GM19023 (cell line): Measurements from ENCODE around the gene CCT5.

Experiments used
- ATAC-seq: cut with Tn5 transposase; IDR thresholded peaks from one replicate; pipeline ENCODE4 v1.9.1; 2021; ENCODE audit warnings: mild to moderate bottlenecking, moderate library complexity; ENCODE audit not compliant: unreplicated experiment

CCT5 gene

DNA sequence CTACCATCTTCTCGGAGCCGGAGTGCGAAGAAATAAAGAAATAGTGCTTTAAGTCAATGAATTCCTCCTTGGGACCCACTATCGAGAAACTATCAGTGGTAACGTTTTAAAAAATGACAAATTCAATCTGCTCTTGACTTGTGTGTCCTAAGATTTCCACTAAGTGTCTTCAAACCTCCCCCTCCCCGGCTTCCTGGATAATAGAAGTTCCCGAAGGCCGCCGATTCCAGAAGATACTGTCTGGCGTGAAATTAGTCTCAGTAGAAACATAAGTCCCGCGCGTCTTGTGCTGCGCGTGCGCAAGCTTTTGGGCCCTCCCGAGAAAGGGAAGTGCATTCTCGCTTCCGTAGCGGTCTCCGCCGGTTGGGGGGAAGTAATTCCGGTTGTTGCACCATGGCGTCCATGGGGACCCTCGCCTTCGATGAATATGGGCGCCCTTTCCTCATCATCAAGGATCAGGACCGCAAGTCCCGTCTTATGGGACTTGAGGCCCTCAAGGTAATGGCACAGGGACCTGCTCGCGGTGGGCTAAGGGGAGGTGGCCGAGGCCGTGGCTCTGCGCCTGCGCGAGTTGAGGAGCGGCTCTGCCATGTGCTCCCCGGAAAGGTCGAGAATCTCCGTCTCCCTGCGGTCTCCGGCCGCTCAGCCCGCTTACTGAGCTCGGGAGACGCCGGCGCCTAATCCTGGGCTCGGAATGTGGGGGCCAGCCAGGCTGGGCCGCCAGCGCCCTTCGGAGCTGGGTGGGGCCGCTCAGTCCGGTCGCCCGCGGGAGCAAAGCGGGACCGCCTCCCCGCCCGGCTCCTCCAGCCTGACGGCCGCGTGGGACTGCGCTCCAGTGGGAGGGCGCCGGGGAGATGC, at the start of gene CCT5:
Gene CCT5 (plus strand): TSS at position 333 of the 858 bp plus-strand sequence. CDS start 61 bp downstream, at position 394.
- ATAC-seq, result peak; percentile 82

DNA sequence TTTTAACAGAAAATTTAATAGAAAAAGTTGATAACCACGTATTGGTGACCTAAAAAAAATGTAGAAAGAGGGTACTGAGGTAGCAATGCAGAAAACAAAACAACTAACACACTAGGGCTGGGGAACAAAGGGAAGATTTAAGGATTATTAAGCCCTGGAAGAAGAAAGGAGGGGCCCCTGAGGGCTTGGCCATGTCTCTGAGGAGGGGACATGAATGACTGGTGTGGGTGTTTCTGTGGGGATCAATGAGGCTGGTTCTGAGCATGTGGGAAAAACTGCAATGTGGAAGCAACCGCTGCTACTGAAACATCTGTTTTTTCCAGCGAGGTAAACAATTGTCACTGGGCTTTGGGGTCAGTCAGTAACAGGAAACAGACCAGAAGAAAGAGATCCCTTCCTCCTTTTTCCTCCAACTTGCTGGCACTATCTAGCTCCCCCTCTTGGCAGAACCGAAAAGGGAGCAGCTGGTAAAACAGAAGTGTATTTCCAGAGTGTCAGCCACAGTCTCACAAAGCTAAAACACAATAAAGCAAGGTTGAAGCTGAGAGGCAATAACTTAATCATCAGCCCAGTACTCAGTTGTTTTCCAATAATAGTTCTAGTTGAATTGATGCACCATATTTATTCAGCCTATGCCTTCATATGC, 48.7 kb upstream of the CCT5 start:
- no peak for ATAC-seq

DNA sequence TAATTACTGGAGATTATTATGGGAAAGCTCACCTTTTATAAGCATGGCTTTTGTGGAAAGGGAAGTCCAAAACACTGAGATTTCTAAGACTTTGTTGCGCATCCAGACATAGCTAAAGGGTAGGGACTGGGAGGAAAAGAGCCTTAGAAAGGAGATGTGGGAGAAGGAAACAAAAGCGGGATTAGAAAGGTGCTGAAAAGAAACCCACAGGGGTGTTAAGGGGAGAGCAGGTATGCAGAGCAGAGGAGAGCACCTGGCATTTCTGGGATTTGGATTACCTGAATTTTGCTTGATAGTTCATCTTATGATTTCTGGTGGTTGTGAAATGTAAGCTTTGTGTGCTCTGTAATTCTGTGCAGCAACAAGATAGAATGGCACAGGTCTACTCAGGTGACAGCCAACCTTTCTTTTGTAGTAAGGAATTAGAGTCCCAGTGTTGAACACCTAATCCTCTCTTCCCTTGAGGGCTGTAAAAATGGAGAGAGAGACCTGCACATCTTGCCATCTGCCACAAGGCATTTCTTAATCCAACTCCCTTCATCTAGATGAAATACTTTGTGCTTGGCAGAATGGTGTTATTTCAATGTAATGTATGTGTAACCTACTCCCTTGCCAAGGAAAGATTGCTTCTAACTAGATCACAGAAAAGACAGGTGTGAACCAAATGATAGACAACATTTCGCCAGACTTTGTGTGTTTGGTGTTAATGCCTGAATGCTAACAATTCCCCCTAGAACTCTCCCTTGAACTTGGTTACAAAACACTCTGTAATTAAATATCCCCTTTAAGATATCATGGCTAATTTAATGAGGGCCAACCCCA, 47.8 kb upstream of the CCT5 start:
- no peak for ATAC-seq

DNA sequence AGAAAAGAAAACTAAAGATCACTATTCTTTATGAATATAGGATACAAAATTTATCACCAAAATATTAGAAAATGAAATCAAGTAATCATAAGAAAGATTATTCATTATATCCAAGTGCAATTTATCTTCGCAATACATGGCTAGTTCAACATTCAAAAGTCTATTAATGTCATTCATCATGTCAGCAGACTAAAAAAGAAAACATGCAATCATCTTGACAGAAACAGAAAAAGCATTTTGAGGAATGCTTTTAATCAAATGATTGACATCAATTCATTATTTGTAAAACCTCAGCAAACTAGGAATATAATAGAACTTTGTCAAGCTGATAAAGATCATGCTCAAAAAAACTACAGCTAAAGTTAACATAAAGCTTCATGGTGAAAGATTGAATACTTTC, 41.1 kb upstream of the CCT5 start:
- no peak for ATAC-seq

DNA sequence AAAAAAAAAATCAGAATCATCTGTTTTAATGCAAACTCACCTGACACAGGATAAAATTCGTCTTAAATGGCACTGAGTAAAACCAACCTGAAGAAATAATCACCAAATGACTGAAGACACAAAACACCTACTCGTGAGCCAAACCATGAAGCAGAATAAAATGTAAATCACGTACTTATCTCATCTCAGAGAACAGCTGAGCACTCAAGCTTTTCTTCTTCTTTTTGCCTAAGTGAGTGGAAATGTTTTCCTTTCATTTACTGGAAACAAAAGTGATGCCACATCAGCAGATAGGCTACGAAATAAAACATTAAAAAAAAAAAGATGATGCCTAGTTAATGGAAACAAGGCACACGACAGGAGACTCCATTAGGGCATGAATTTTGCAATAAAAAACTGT, 36.8 kb upstream of the CCT5 start:
- no peak for ATAC-seq

DNA sequence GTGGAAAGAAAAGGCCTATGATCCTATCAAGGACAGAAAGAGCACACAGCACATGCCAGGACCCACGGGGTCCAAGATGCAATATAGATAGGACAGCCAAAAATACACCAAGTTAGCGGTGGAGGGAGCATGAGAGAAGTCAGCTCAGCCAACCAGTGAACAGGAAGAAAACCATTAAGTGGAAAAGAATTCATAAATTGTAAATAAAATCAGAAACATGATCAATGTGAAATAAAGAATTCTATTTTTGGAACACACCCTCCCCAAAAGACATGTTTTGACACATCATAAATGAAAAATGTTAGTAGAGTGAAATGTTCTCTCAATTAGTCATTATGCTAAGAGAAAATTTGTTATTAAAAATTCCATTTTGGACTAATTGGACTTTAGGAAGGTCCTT, 36.0 kb upstream of the CCT5 start:
- ATAC-seq, result no peak

DNA sequence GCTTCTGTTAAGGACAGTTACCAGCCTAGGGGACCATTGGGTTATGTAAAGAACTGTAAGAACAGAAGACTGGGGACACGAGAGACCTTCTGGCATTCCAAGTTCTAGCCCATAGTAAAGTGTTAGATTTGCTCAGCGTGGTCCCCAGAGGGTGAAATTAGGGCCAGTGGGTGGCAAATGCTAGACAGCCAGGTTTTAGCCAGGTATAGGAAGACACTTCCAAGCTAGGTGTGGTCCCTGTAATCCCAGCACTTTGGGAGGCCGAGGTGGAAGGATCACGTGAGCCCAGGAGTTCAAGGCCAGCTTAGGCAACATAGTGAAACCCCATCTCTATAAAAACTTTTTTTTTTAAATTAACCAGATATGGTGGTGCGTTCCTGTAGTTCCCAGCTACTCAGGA, 34.7 kb upstream of the CCT5 start:
- no peak for ATAC-seq

DNA sequence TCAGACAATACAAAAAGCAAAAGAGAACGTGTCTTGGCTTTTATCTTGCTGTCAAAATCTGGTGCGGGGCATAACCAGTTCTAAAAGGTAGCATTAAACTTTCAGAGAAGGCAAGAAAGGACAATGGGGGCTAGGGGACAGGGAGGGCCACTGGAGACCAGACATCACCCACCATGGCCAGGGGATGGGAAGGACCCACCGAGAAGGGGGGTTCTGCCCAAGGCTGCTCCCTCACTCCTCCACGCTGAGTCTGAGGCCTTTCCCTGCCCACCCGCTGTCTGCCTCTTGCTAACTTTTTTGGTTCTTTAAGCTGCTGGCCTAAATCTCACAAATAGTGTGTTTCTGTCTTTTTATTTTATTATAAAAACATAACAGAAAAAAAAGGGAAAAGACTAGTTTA, 34.0 kb upstream of the CCT5 start:
- ATAC-seq, result no peak

DNA sequence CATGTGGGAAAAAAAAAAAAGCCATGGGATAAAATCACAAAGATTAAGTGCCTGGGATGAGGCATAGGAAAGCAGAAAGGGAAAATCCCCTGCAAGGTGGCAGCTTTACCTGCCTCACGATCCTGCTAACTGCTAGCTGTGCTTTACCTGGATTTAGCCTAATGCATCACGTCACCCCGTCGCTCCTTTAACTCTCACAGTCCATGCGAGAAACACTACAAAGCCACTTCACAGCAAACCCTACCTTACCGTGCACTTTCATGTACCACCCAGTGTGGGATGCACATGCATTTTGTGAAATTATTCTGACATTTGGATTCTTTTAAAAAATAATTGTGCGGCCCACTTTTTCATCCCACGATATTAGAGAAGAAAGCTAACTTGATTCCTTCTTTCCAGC, 31.4 kb upstream of the CCT5 start:
- no peak for ATAC-seq

DNA sequence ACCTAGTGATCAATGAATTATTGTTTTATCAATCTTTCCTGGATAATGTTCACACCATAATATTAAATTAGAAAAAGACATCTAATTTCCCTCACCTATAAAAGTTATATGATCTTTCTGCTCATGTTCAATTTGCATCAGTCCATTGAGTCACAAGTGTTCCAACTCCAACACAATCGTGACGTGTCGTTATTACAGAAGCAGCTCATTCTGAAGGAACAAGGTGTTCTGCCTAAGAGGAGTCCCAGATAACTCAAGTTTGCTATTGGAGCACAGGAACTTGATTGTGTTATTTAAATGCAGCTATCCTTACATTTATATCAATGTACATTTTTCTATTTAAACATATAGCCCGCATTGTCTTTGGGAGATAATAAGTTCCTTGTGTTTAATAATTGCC, 31.0 kb upstream of the CCT5 start:
- no peak for ATAC-seq

DNA sequence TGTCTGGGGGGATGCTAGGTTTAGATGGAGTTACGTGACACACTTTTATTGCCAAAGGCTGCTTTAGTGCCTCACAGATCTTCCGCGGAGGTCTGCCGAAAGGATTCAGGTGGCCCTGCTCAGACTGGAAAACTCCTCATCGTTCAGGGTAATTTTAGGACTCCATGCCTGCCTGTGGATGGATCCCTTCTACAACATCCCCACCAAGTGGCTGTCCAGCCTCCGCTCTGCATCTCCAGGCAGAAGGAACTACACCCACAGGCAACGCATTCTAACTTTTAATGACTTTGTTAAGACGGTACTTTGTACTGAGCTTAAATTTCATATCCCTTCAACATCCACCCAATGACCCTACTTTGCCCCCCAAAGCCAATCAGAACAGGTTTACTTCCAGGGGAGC, 29.8 kb upstream of the CCT5 start:
- ATAC-seq, result no peak

DNA sequence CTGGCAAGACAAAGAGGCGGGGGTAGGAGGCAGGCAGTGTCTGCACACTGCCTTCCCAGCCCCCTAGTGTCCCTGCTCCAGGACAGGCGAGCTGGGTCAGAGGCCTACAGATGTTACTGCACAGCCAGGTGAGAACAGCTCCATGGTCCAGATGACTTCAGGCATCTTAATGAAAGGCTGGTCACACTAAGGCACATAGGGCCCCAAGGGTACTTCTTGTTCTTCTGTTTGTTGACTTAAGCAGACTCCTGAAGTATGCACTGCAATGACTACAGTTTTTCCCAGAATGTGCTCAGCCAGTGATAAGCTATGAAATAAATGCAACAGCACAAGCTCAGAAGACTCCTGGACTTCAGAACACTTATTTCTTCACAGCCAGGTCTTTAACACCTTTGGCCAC, 27.8 kb upstream of the CCT5 start:
- no peak for ATAC-seq

DNA sequence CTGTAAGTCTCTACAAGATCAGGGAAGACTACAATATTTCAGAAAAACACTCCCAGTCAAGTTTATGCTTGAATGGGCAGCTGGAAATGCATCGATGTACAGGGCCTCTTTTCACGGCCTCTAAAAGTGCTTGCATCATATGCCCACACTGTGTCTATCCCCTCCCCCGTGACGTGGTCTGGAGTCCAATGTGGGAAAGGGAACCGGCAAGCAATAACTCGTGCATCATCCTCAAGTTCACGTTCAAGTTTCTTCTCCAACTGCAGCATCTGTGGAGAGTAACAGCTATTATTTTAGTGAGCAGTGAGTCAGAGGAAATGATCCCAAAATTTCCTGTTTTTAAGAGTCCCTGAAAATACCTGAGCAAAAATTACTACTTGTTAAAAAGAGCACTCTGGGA, 22.7 kb upstream of the CCT5 start:
- ATAC-seq, result no peak

DNA sequence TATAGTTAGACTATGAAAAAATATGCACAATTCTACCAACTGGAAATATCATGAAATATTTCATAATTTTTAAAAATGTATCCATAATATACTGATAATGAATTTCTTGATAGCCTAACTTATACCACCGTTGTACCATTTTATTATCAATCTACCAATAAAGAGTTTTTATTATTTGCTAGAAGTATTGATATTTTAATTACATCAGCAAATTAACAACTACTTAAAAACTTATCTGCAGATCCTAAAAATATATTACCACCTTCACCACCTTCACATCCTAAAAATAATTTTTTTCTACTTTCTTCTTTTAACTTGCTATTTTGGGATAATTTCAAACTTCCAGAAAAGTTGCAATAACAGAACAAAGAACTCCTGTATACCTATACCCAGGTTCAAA, 21.8 kb upstream of the CCT5 start:
- no peak for ATAC-seq

DNA sequence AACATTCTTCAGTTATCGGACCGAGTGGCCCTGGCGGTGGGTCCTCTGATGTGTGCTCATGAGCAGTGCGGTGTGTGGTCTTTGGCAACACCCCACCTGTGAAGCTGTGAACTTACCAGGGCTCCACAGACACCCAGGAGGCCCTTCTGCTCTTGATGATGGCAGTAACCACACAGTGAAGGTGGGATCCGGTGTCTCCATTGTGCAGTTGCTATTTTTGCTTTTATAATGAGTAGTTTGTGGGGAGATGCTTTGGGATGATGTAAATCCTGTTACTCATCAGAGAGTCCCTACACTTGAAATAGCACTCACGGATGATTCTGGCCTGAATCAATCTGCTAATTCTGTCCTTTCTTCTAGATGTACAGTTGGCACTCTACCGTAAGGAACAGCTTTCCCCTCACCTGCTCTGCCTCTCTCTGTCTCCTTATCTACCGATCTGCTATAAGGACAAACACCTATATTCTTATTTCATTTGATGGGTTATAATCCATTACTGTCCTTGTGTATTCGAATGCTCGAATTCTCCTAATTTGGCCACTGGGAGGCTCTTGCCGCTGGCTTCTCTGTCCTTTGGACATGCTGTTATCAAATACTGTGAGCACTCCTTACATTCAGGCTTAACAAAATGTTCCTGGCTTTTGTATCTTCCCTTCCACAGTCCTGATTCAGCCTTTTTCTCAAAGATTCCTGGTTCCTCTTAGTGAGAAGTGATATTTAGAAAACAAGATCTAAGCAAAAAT, 20.6 kb upstream of the CCT5 start:
- ATAC-seq, result no peak

DNA sequence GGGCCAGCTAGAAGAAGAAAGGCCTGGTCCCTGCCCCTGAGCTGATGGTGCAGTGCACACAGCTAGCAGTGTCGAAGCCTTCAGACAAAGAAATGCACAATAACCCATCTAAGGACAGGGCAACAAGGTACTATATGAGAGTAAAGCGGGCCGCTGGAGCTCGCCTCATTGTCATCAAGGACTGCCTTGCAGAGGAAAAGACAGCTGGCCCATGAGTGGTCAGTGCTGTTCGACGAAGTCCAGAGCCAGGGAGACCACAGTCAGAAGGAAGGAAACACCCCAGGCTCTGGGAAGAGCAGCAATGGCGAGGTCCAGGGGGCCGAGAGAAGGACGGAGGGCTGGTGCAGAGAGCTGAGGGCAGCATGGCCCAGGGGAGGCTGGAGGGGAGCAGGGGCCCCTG, 17.7 kb upstream of the CCT5 start:
- no peak for ATAC-seq

DNA sequence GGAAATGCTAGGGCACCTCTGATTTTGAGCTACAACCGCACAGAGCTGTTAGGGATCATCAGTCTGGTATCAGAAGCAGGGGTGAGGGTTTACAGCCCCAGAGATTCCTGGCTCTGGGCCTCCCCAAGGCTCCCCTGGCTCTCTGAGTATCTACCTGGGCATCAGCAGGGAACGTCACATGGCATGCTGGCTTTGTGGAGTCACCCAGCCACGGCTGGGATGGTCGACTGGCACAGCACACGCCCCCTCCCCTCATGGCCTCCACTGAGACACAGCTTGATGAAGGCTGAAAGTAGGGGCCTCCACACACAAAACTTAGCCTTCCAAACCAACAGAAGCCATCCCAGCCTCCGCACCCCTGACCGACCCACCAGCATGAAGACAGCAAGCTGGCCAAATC, 17.1 kb upstream of the CCT5 start:
- ATAC-seq, result no peak

DNA sequence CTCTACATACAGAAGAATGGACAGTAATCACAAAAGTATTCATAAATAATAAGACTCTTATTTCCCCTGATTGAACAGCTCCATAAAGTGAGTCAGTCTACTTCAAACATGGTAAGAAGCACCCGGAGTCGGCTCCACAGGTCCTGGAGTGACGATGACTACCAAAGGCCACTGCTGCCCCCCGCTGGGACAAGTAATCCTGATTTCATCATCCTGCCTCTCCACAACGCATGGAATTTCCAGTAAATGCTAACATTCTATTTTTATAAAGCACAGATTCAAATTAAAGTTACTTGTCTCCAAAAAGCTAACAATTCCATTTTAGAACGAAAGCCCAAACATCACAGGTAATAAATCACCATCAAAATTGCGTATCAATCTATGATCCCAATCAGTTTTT, 16.6 kb upstream of the CCT5 start:
- ATAC-seq, result no peak

DNA sequence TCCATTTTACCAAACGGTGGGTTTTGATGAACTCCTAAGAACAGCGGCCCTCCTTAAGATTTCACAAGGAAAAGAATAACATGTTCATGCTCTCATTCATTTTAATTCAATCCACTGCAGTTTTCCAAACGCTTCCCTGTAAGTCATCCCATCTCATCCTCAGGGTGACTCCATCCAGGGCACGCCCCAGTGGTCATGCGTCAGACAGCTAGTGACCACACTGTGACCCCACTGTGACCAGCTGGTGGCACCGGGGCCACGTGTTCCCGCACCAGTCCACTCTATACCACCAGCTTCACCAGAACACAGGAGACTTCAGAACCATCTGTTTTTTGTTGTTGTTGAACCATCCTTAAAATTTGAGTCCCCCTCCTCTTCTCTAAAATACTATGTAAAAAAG, 14.7 kb upstream of the CCT5 start:
- no peak for ATAC-seq

DNA sequence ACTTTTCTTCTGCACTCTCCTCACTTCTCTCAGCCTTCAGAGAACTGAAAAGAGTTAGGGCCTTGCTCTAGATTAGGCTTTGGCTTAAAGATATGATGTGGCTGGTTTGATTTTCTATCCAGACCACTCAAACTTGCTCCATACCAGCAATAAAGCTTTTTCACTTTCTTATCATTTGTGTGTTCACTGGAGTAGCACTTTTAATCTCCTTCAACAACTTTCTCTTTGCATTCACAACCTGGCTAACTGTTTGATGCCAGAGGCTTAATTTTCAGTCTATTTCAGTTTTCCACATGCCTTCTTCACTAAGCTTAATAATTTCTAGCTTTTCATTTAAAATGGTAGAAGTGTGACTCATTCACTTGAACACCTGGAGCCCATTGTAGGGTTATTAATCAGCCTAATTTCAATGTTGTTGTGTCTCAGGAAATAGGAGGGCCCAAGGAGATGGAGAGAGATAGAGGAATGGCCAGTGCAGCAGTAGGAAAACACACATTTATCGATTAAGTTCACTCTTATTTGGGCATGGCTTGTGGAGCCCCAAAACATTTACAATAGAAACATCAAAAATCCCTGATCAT, 6.3 kb upstream of the CCT5 start:
- ATAC-seq, result no peak
